ENCODE data around the gene STXBP6. TPM values are rescaled to one million over a fixed set of nuclear protein-coding genes. Genes with fewer than 3 reads are reported as not detected.

The STXBP6 gene
- polyA plus RNA-seq, 2 donors = 1.9 to 2.2 TPM

DNA sequence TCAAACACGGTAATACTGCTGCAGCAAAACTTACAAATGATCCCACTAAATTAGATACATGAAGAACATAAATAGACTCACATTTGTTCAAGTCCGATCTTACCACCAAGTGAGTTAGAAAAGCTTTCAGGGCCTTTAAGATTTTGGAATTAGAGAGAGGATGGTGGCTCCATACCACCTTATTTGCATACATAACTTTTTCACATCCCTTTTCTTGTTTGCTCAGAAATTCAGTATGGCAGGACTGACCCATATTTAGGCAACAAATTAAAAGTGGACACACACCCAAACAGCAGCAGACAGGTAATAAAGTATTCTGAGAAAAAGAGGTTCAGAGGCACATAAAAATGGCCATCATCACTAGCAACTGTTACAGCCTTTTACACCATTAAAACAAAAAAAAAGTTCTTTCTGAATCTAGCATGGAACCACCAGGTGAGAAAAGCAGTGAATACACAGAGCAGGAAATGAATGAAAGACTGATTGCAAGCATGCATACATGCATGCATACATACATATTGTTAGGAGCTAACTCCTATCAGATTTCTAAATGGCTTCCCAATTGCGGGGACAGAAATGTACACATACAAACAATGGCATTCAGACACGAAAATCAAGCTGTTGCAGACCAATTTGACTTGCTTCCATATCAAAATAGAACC lies 23.3 kb downstream of the STXBP6 start:
- Histone ChIP-seq H3K36me3 (ENCODE audit: control insufficient read depth in 2 of 2, insufficient read depth in 2 of 2, low read length in 1 of 2) (no peaks in the 10 kb centered on the region), H3K27ac (ENCODE audit: low read depth in 2 of 2, low read length in 1 of 2) (no peak overlapping the region), H3K4me3 (ENCODE audit: low read depth in 1 of 2, low read length in 2 of 2) (no peak overlapping the region), H3K27me3 (ENCODE audit: control insufficient read depth in 1 of 2, insufficient read depth in 2 of 2, low read length in 2 of 2) (no peaks in the 10 kb centered on the region), H3K9me3 (ENCODE audit: control insufficient read depth in 2 of 2, insufficient read depth in 1 of 2, low read depth in 1 of 2, low read length in 1 of 2) (no peaks in the 10 kb centered on the region), H3K4me1 (ENCODE audit: control insufficient read depth in 2 of 2, insufficient read depth in 2 of 2, low read length in 1 of 2) (no peaks in the 10 kb centered on the region)
- 86 to 93% methylated on average over 4 of the region's 4 CpGs for WGBS, 2 donors

DNA sequence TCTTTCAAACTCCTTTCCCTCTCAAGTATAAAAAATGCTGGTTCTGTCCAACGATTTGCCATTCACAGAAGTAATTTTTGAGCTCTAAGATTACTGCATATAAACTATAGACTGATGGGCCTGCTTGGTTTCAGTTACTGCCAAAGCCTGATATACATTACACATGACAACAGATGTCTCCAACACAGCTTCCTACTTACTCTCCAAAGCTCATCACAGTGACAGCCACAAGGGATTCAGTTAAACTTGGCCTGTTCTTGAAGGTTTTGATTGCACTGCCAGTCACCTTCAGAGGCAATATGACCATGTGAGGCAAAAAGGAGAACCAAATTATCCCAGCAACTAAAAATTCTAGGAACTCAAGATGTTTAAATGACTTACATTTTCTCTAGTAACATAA lies 30.1 kb downstream of the STXBP6 start:
- no peak overlapping the region for H3K27ac ChIP-seq (ENCODE audit: low read depth in 2 of 2, low read length in 1 of 2)
- no peaks in the 10 kb centered on the region for H3K36me3 ChIP-seq (ENCODE audit: control insufficient read depth in 2 of 2, insufficient read depth in 2 of 2, low read length in 1 of 2)
- no peaks in the 10 kb centered on the region for H3K9me3 ChIP-seq (ENCODE audit: control insufficient read depth in 2 of 2, insufficient read depth in 1 of 2, low read depth in 1 of 2, low read length in 1 of 2)
- H3K27me3 ChIP-seq (ENCODE audit: control insufficient read depth in 1 of 2, insufficient read depth in 2 of 2, low read length in 2 of 2) = no peaks in the 10 kb centered on the region
- H3K4me1 ChIP-seq (ENCODE audit: control insufficient read depth in 2 of 2, insufficient read depth in 2 of 2, low read length in 1 of 2) = no peaks in the 10 kb centered on the region
- 56 to 57% methylated on average over 1 of the region's 1 CpG for WGBS, 2 donors
- no peak overlapping the region for H3K4me3 ChIP-seq (ENCODE audit: low read depth in 1 of 2, low read length in 2 of 2)

DNA sequence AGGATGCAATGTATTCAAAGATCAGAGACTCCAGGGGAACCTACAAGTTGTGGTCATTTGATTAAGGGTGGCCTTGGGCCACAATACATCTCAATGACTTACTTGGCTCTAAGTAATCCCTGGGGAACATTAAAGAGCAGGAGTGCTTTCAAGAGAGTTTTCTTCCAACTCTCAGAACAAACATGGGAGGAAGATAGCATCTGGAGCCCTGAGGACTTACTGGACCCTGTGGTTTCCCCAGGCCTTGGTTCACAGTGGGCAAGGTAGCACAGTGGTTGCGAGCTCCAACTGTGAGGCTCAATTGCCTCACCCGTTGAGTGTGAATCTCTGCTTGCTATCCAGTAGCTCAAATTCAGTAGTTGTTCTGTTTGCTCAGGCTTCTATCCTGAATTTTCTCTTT lies 32.4 kb downstream of the STXBP6 start:
- WGBS, 2 donors = 88 to 97% methylated on average over 2 of the region's 2 CpGs
- H3K4me1 ChIP-seq (ENCODE audit: control insufficient read depth in 2 of 2, insufficient read depth in 2 of 2, low read length in 1 of 2) = no peaks in the 10 kb centered on the region
- H3K27me3 ChIP-seq (ENCODE audit: control insufficient read depth in 1 of 2, insufficient read depth in 2 of 2, low read length in 2 of 2) = no peaks in the 10 kb centered on the region
- no peak overlapping the region for H3K27ac ChIP-seq (ENCODE audit: low read depth in 2 of 2, low read length in 1 of 2)
- no peaks in the 10 kb centered on the region for H3K36me3 ChIP-seq (ENCODE audit: control insufficient read depth in 2 of 2, insufficient read depth in 2 of 2, low read length in 1 of 2)
- no peak overlapping the region for H3K4me3 ChIP-seq (ENCODE audit: low read depth in 1 of 2, low read length in 2 of 2)
- H3K9me3 ChIP-seq (ENCODE audit: control insufficient read depth in 2 of 2, insufficient read depth in 1 of 2, low read depth in 1 of 2, low read length in 1 of 2) = no peaks in the 10 kb centered on the region

DNA sequence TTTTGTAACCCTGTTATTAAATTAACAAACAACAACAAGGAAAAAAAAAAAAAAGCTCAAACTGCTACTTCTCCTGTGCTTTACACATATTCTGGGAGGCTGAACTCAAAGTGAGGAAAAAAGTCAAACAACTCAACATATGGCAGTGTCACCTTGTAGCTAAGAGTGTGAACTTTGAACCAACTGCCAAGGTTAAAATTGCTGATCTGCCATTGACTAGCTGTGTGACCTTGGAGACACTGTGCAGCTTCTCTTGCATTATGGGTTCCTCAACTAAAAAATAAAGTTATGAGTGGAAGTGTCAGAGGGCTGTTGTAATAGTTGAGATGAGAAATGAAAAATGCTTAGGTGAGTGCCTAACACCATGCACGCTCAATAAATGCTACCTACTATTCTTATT lies 34.2 kb downstream of the STXBP6 start:
- no peaks in the 10 kb centered on the region for H3K36me3 ChIP-seq (ENCODE audit: control insufficient read depth in 2 of 2, insufficient read depth in 2 of 2, low read length in 1 of 2)
- H3K27me3 ChIP-seq (ENCODE audit: control insufficient read depth in 1 of 2, insufficient read depth in 2 of 2, low read length in 2 of 2) = no peaks in the 10 kb centered on the region
- no peak overlapping the region for H3K4me3 ChIP-seq (ENCODE audit: low read depth in 1 of 2, low read length in 2 of 2)
- no peaks in the 10 kb centered on the region for H3K9me3 ChIP-seq (ENCODE audit: control insufficient read depth in 2 of 2, insufficient read depth in 1 of 2, low read depth in 1 of 2, low read length in 1 of 2)
- 96 to 97% methylated on average over 1 of the region's 1 CpG for WGBS, 2 donors
- no peaks in the 10 kb centered on the region for H3K4me1 ChIP-seq (ENCODE audit: control insufficient read depth in 2 of 2, insufficient read depth in 2 of 2, low read length in 1 of 2)
- H3K27ac ChIP-seq (ENCODE audit: low read depth in 2 of 2, low read length in 1 of 2) = no peak overlapping the region

DNA sequence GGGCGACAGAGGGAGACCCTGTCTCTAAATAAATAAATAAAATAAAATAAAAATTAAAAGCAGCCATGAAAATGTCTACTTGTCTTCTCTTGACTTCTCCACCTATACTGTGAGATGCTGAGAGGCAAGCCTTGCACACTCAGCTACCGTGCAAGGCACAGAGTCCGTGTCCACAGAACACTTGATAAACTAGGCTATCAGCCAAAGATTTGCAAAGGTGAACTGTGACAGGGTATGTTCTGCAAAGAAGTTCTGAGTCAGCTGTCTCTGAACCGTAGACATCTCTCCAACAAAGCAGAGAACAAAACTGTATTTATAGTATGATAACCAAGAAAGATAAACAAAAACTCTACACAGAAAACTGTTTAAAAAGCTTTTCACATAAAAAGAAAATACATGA lies 35.5 kb downstream of the STXBP6 start:
- Histone ChIP-seq H3K36me3 (ENCODE audit: control insufficient read depth in 2 of 2, insufficient read depth in 2 of 2, low read length in 1 of 2) (no peaks in the 10 kb centered on the region), H3K27ac (ENCODE audit: low read depth in 2 of 2, low read length in 1 of 2) (no peak overlapping the region), H3K9me3 (ENCODE audit: control insufficient read depth in 2 of 2, insufficient read depth in 1 of 2, low read depth in 1 of 2, low read length in 1 of 2) (no peaks in the 10 kb centered on the region), H3K4me1 (ENCODE audit: control insufficient read depth in 2 of 2, insufficient read depth in 2 of 2, low read length in 1 of 2) (no peaks in the 10 kb centered on the region), H3K27me3 (ENCODE audit: control insufficient read depth in 1 of 2, insufficient read depth in 2 of 2, low read length in 2 of 2) (no peaks in the 10 kb centered on the region), H3K4me3 (ENCODE audit: low read depth in 1 of 2, low read length in 2 of 2) (no peak overlapping the region)
- WGBS, 2 donors = 42 to 56% methylated on average over 4 of the region's 4 CpGs

DNA sequence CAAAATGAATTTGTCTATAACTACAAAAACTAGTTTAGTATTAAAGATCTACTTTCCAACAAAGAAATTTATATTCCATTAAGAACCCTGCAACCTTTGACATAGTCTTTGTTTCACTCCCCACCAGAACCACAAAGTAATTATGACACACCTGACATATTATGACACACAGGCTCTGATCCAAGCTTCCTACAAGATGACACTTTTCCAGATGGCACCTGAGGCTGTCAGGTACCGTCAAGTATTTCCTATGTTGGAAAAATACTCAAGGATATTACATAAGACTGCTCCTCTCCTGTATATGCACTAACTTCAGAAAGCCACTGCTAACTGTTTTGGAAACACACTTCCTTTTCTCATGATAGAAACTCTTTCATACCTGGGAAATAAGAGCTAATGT lies 38.9 kb downstream of the STXBP6 start:
- Histone ChIP-seq H3K4me3 (ENCODE audit: low read depth in 1 of 2, low read length in 2 of 2) (no peak overlapping the region), H3K36me3 (ENCODE audit: control insufficient read depth in 2 of 2, insufficient read depth in 2 of 2, low read length in 1 of 2) (no peaks in the 10 kb centered on the region), H3K4me1 (ENCODE audit: control insufficient read depth in 2 of 2, insufficient read depth in 2 of 2, low read length in 1 of 2) (no peaks in the 10 kb centered on the region), H3K27ac (ENCODE audit: low read depth in 2 of 2, low read length in 1 of 2) (no peak overlapping the region), H3K9me3 (ENCODE audit: control insufficient read depth in 2 of 2, insufficient read depth in 1 of 2, low read depth in 1 of 2, low read length in 1 of 2) (no peaks in the 10 kb centered on the region), H3K27me3 (ENCODE audit: control insufficient read depth in 1 of 2, insufficient read depth in 2 of 2, low read length in 2 of 2) (no peaks in the 10 kb centered on the region)
- 26 to 44% methylated on average over 1 of the region's 1 CpG for WGBS, 2 donors

DNA sequence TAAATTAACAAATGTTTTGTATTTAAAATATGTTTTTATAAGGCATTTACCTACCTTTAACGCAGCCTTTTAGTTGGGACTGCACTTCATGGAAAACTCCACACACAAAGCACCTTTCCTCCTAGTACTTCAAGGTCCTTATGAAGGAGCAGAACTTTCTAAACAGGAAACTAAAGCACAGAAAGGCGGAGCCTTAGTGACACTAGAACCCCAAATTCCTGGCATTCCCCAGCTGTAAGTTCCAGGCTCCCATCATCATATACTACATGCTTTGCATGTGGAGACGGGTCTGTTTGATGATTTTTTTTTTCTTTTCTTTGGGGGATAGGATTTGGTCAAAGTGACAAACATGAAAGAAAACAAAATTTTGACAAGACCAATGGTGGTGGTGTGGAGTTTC lies 39.5 kb downstream of the STXBP6 start:
- Histone ChIP-seq H3K4me3 (ENCODE audit: low read depth in 1 of 2, low read length in 2 of 2) (no peak overlapping the region), H3K4me1 (ENCODE audit: control insufficient read depth in 2 of 2, insufficient read depth in 2 of 2, low read length in 1 of 2) (no peaks in the 10 kb centered on the region), H3K27ac (ENCODE audit: low read depth in 2 of 2, low read length in 1 of 2) (no peak overlapping the region), H3K27me3 (ENCODE audit: control insufficient read depth in 1 of 2, insufficient read depth in 2 of 2, low read length in 2 of 2) (no peaks in the 10 kb centered on the region), H3K36me3 (ENCODE audit: control insufficient read depth in 2 of 2, insufficient read depth in 2 of 2, low read length in 1 of 2) (no peaks in the 10 kb centered on the region), H3K9me3 (ENCODE audit: control insufficient read depth in 2 of 2, insufficient read depth in 1 of 2, low read depth in 1 of 2, low read length in 1 of 2) (no peaks in the 10 kb centered on the region)
- WGBS, 2 donors = 92% methylated on average over 3 of the region's 3 CpGs

DNA sequence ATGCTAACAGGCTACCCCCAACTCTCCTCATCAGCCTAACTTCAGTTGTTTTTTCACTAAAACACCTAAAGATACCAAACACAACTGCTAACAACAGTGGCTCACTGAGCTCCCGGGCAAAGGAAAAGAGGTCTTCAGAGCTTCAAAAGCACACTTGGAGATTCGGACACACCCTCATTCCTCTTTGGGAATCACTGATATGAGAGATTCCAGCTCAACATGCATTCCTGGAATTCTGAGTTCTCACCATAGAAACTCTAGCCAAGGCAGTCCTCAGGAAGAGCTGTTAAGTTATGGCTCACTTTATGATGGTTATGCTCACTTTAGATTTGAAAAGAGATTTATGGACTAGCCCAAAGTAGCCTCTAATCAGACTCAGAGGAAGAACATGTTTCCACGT lies 40.1 kb downstream of the STXBP6 start:
- no peak overlapping the region for H3K4me3 ChIP-seq (ENCODE audit: low read depth in 1 of 2, low read length in 2 of 2)
- H3K36me3 ChIP-seq (ENCODE audit: control insufficient read depth in 2 of 2, insufficient read depth in 2 of 2, low read length in 1 of 2) = no peaks in the 10 kb centered on the region
- no peaks in the 10 kb centered on the region for H3K4me1 ChIP-seq (ENCODE audit: control insufficient read depth in 2 of 2, insufficient read depth in 2 of 2, low read length in 1 of 2)
- no peaks in the 10 kb centered on the region for H3K27me3 ChIP-seq (ENCODE audit: control insufficient read depth in 1 of 2, insufficient read depth in 2 of 2, low read length in 2 of 2)
- no peak overlapping the region for H3K27ac ChIP-seq (ENCODE audit: low read depth in 2 of 2, low read length in 1 of 2)
- 68 to 75% methylated on average over 3 of the region's 3 CpGs for WGBS, 2 donors
- H3K9me3 ChIP-seq (ENCODE audit: control insufficient read depth in 2 of 2, insufficient read depth in 1 of 2, low read depth in 1 of 2, low read length in 1 of 2) = no peaks in the 10 kb centered on the region

DNA sequence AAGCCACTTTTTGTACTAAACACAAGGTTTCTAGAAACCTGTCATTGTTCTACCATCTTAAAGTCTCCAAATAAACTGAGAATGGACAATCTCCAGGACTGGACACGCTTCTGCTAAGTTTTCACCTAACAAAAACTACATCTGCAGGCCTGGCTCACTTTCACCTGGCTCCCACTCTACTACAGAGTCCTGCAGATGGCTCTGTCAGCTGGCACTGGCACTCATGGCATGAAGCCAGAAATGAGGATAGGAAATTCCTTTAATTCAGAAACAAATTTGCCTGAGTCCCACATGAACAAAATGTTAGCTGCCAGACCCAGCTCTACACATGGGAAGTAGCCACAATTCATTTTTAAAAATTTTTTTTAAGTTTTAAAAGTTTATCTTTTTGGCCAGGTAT lies 42.1 kb downstream of the STXBP6 start:
- no peaks in the 10 kb centered on the region for H3K9me3 ChIP-seq (ENCODE audit: control insufficient read depth in 2 of 2, insufficient read depth in 1 of 2, low read depth in 1 of 2, low read length in 1 of 2)
- no peak overlapping the region for H3K27ac ChIP-seq (ENCODE audit: low read depth in 2 of 2, low read length in 1 of 2)
- H3K4me3 ChIP-seq (ENCODE audit: low read depth in 1 of 2, low read length in 2 of 2) = no peak overlapping the region
- 51 to 62% methylated on average over 1 of the region's 1 CpG for WGBS, 2 donors
- H3K27me3 ChIP-seq (ENCODE audit: control insufficient read depth in 1 of 2, insufficient read depth in 2 of 2, low read length in 2 of 2) = no peaks in the 10 kb centered on the region
- no peaks in the 10 kb centered on the region for H3K4me1 ChIP-seq (ENCODE audit: control insufficient read depth in 2 of 2, insufficient read depth in 2 of 2, low read length in 1 of 2)
- no peaks in the 10 kb centered on the region for H3K36me3 ChIP-seq (ENCODE audit: control insufficient read depth in 2 of 2, insufficient read depth in 2 of 2, low read length in 1 of 2)

DNA sequence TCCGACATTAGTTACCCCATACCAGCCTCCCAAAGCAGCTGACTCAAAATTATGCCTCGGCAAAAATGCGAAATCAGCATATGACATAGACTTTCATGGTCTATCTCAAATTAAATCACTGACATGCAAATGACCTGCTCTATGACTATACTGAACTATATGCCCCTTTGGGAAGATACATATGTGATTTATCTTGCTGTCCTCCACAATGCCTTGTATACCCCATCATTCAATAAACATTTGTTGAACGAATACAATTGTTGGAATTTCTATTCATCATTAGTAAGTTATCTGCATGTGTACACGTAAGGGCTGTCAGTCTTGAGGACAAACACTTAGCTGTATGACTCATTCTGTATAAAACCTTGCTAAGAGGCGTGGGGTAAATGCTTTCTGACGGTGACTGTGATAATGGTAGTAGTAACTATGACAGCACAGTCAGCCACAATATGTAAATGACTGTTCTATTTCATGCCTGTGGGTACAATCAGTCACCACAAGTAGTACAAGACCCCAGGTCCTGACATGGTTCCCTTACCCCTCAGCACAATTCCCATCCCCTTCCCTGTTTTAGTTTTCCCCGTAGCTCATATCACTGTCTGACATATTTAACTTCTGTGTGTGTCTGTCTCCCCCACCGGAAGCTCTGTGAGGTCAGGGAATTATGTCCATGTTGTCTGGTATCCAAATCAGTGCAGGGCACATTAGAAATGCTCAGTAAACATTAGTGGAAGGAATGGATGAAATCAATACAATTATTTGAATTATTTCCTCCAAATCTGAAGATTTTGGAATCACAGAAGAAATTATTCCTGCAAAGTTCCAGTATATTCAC lies 42.8 kb downstream of the STXBP6 start:
- Histone ChIP-seq H3K27me3 (ENCODE audit: control insufficient read depth in 1 of 2, insufficient read depth in 2 of 2, low read length in 2 of 2) (no peaks in the 10 kb centered on the region), H3K4me1 (ENCODE audit: control insufficient read depth in 2 of 2, insufficient read depth in 2 of 2, low read length in 1 of 2) (no peaks in the 10 kb centered on the region), H3K36me3 (ENCODE audit: control insufficient read depth in 2 of 2, insufficient read depth in 2 of 2, low read length in 1 of 2) (no peaks in the 10 kb centered on the region), H3K27ac (ENCODE audit: low read depth in 2 of 2, low read length in 1 of 2) (peak overlapping the region in 1 of 2 donors; percentile 47), H3K9me3 (ENCODE audit: control insufficient read depth in 2 of 2, insufficient read depth in 1 of 2, low read depth in 1 of 2, low read length in 1 of 2) (no peaks in the 10 kb centered on the region), H3K4me3 (ENCODE audit: low read depth in 1 of 2, low read length in 2 of 2) (no peak overlapping the region)
- 53 to 58% methylated on average over 9 of the region's 9 CpGs for WGBS, 2 donors

Data from esophagus (tissue), 2 donors.